ENCODE measurements around the gene HTR1D. TPM values are rescaled to one million over a fixed set of nuclear protein-coding genes. Genes with fewer than 3 reads are reported as not detected.
"Not testable (repeated sequence)": the region's sequence is repeated elsewhere in the genome, so short reads cannot be mapped to it uniquely, and the experiment has no call there.

Gene HTR1D
- total RNA-seq, 1 donor from 2014 or later, result not detected

- no peaks in the 10 kb centered on the region for H3K27me3 ChIP-seq
- DNase-seq (ENCODE audit: extremely low spot score in 2 of 2), result no peak
- no peak overlapping the region for H3K27ac ChIP-seq
- TF ChIP-seq POLR2A (IDR thresholded peaks at IDR 0.05) (no peak), CTCF (IDR thresholded peaks at IDR 0.05) (no peak), POLR2AphosphoS5 (IDR thresholded peaks at IDR 0.05; ENCODE audit: insufficient read depth in 1 of 2, low read depth in 1 of 2) (no peak)
- H3K36me3 ChIP-seq, result no peaks in the 10 kb centered on the region
- H3K9me3 ChIP-seq, result no peaks in the 10 kb centered on the region
- peaks cover 7% of the 10 kb centered on the region for H3K4me1 ChIP-seq
- intact Hi-C loops (cut with DNase I), result no loop called here
- no peak overlapping the region for H3K4me3 ChIP-seq
Measured at GRCh38 chr1:23224739-23225648, 7.7 kb upstream of the HTR1D start.

GRCh38 chr1:23223963-23224362 is 6.7 kb upstream of the HTR1D start:
- H3K4me3 ChIP-seq; H3K27me3 ChIP-seq; H3K9me3 ChIP-seq; H3K4me1 ChIP-seq; H3K36me3 ChIP-seq; H3K27ac ChIP-seq; intact Hi-C loops (cut with DNase I); DNase-seq (ENCODE audit: extremely low spot score in 2 of 2): not testable (repeated sequence)

GRCh38 chr1:23223490-23223951 is 6.2 kb upstream of the HTR1D start:
- H3K27me3 ChIP-seq; intact Hi-C loops (cut with DNase I): not testable (repeated sequence)

GRCh38 chr1:23222742-23223141 is 5.4 kb upstream of the HTR1D start:
- intact Hi-C loops (cut with DNase I), result no loop called here
- Histone ChIP-seq H3K4me3 (no peak overlapping the region), H3K9me3 (no peaks in the 10 kb centered on the region), H3K27ac (no peak overlapping the region), H3K36me3 (no peaks in the 10 kb centered on the region), H3K4me1 (peaks cover 8% of the 10 kb centered on the region), H3K27me3 (no peaks in the 10 kb centered on the region)
- TF ChIP-seq POLR2A (IDR thresholded peaks at IDR 0.05) (no peak), POLR2AphosphoS5 (IDR thresholded peaks at IDR 0.05; ENCODE audit: insufficient read depth in 1 of 2, low read depth in 1 of 2) (no peak), CTCF (IDR thresholded peaks at IDR 0.05) (no peak)
- DNase-seq (ENCODE audit: extremely low spot score in 2 of 2), result no peak

More at GRCh38 chr1:23223490-23223951, 6.2 kb upstream of the HTR1D start:
- not testable (repeated sequence) for H3K27ac ChIP-seq; H3K36me3 ChIP-seq; H3K9me3 ChIP-seq; DNase-seq (ENCODE audit: extremely low spot score in 2 of 2); H3K4me1 ChIP-seq; H3K4me3 ChIP-seq

- TF ChIP-seq POLR2A (IDR thresholded peaks at IDR 0.05), result no peak
- no peak for TF ChIP-seq POLR2AphosphoS5 (IDR thresholded peaks at IDR 0.05; ENCODE audit: insufficient read depth in 1 of 2, low read depth in 1 of 2)
- no peak for TF ChIP-seq CTCF (IDR thresholded peaks at IDR 0.05)
- H3K4me3 ChIP-seq, result no peak overlapping the region
- H3K27ac ChIP-seq, result no peak overlapping the region
- intact Hi-C loops (cut with DNase I), result no loop called here
- H3K27me3 ChIP-seq, result peaks cover under 1% of the 10 kb centered on the region
- H3K4me1 ChIP-seq, result peaks cover 12% of the 10 kb centered on the region
- H3K9me3 ChIP-seq, result no peaks in the 10 kb centered on the region
- no peaks in the 10 kb centered on the region for H3K36me3 ChIP-seq
- DNase-seq (ENCODE audit: extremely low spot score in 2 of 2), result no peak
Measured at GRCh38 chr1:23222331-23222730, 5.0 kb upstream of the HTR1D start.

- no peak for DNase-seq (ENCODE audit: extremely low spot score in 2 of 2)
- TF ChIP-seq CTCF (IDR thresholded peaks at IDR 0.05) (no peak), POLR2A (IDR thresholded peaks at IDR 0.05) (no peak), POLR2AphosphoS5 (IDR thresholded peaks at IDR 0.05; ENCODE audit: insufficient read depth in 1 of 2, low read depth in 1 of 2) (no peak)
- Histone ChIP-seq H3K4me1 (peaks cover 21% of the 10 kb centered on the region), H3K36me3 (no peaks in the 10 kb centered on the region), H3K9me3 (no peaks in the 10 kb centered on the region), H3K27me3 (peaks cover 10% of the 10 kb centered on the region), H3K4me3 (no peak overlapping the region), H3K27ac (no peak overlapping the region)
- intact Hi-C loops (cut with DNase I), result no loop called here
Measured at GRCh38 chr1:23221107-23221506, 3.8 kb upstream of the HTR1D start.
